Embryonic facial prominence (tissue), 1 donor: ENCODE measurements around the gene BPIFB2.

ENCODE experiments used
- DNase-seq: peaks from one replicate; pipeline ENCODE4 v3.0.0-alpha.2; 2016; ENCODE audit errors: extremely low spot score

Gene BPIFB2

GRCh38 chr20:32984196-32984595 lies 23.3 kb upstream of the BPIFB2 start:
- DNase-seq = no peak

GRCh38 chr20:32984631-32985354 lies 22.7 kb upstream of the BPIFB2 start:
- DNase-seq = no peak

- no peak for DNase-seq
Observed at GRCh38 chr20:32985596-32985995, 21.9 kb upstream of the BPIFB2 start.

- no peak for DNase-seq
Observed at GRCh38 chr20:32986331-32986966, 21.1 kb upstream of the BPIFB2 start.

- no peak for DNase-seq
Observed at GRCh38 chr20:32987044-32987825, 20.3 kb upstream of the BPIFB2 start.

GRCh38 chr20:32988008-32988407 lies 19.5 kb upstream of the BPIFB2 start:
- no peak for DNase-seq

- no peak for DNase-seq
Observed at GRCh38 chr20:32989507-32990283, 17.8 kb upstream of the BPIFB2 start.

- DNase-seq = no peak
Observed at GRCh38 chr20:32990426-32990825, 17.1 kb upstream of the BPIFB2 start.

- no peak for DNase-seq
Observed at GRCh38 chr20:32991383-32991782, 16.1 kb upstream of the BPIFB2 start.

GRCh38 chr20:32991792-32992641 lies 15.5 kb upstream of the BPIFB2 start:
- DNase-seq = no peak

GRCh38 chr20:32993496-32994050 lies 13.9 kb upstream of the BPIFB2 start:
- DNase-seq = no peak

GRCh38 chr20:32995802-32996201 lies 11.7 kb upstream of the BPIFB2 start:
- DNase-seq = no peak

- DNase-seq = no peak
Observed at GRCh38 chr20:32997431-32997830, 10.1 kb upstream of the BPIFB2 start.

- DNase-seq = no peak
Observed at GRCh38 chr20:32999603-33000250, 7.8 kb upstream of the BPIFB2 start.

- no peak for DNase-seq
Observed at GRCh38 chr20:33000802-33001466, 6.6 kb upstream of the BPIFB2 start.

GRCh38 chr20:33002087-33002808 lies 5.3 kb upstream of the BPIFB2 start:
- no peak for DNase-seq

- DNase-seq = no peak
Observed at GRCh38 chr20:33004141-33004751, 3.3 kb upstream of the BPIFB2 start, which contains the start of gene SUN5. Gene SUN5 (minus strand): TSS chr20:33004433. CDS start chr20:33004340, 93 bp downstream.

GRCh38 chr20:33005132-33005566 lies 2.4 kb upstream of the BPIFB2 start:
- DNase-seq = no peak
